K562 (cell line): ENCODE measurements around the gene EHD2. TPM values are rescaled to one million over a fixed set of nuclear protein-coding genes. Genes with fewer than 3 reads are reported as not detected.

ENCODE experiments used
- ATAC-seq: fragments of 200-7000 bp; cut with Tn5 transposase; 3 replicates; pipeline ENCODE4 v1.9.1; 2020; ENCODE audit warnings: moderate library complexity
- BruUV-seq: library from RNA; stranded (reverse); fragments of 400-500 nt; replicated peaks from 2 replicates; lab custom pipeline; 2021; lab: Mats Ljungman, UMichigan
- CTCF ChIA-PET: fragments of 300-600 bp; formaldehyde crosslinking; extraction: SDS; loops from one replicate; lab custom pipeline; 2021; ENCODE audit warnings: low intra/inter-chr PET ratio; lab: Yijun Ruan, JAX
- POLR2A ChIA-PET: fragments of 300-600, 350-650 bp; sonication (Branson Sonifier 250); formaldehyde crosslinking; extraction: SDS; loops from one replicate; lab custom pipeline; 2021; ENCODE audit warnings: antibody characterized with exemption, inconsistent platforms; lab: Yijun Ruan, JAX
- DNase-seq, 4 experiments: peaks; one replicate each; pipeline versions ENCODE4 v3.0.0 to v3.0.0-alpha.2; 2011 to 2018; ENCODE audit warnings: low spot score in 3 of 4, mixed read lengths in 3 of 4; ENCODE audit errors: extremely low read depth in 1 of 4
- FAIRE-seq: peaks from 2 replicates; lab custom pipeline; 2011; peaks lifted over from hg19 to GRCh38; lab: Jason Lieb, UNC
- H2AFZ ChIP-seq: 2 replicates; pipeline ENCODE4 v1.6.0; 2011; ENCODE audit warnings: low read depth, low read length, control low read depth, inconsistent platforms
- H3K27ac ChIP-seq: fragments of 200-600 bp; 3 replicates; pipeline ENCODE4 v1.8.0; 2011; ENCODE audit warnings: low read depth, mild to moderate bottlenecking, control low read depth, inconsistent platforms, low read length, moderate library complexity, mixed read lengths; ENCODE audit errors: extremely low read depth
- H3K27me3 ChIP-seq, 2 experiments: fragments of 300-600 bp in 1 of 2; 2 replicates in 1 of 2; 3 replicates in 1 of 2; pipeline versions ENCODE4 v1.6.0 to v1.8.0; 2011; ENCODE audit warnings: inconsistent platforms in 2 of 2, low read length in 2 of 2, mild to moderate bottlenecking in 1 of 2, mixed read lengths in 1 of 2, moderate library complexity in 1 of 2; ENCODE audit not compliant: control insufficient read depth in 2 of 2, insufficient read depth in 2 of 2
- H3K36me3 ChIP-seq: fragments of 300-600 bp; 3 replicates; pipeline ENCODE4 v1.8.0; 2011; ENCODE audit warnings: mild to moderate bottlenecking, low read length, inconsistent platforms; ENCODE audit not compliant: control insufficient read depth, insufficient read depth
- H3K4me1 ChIP-seq, 2 experiments: fragments of 200-600 bp in 1 of 2; replicated peaks in 1 of 2; 2 replicates in 1 of 2; 3 replicates in 1 of 2; pipeline versions ENCODE4 v1.5.1 to v1.8.0; 2011; ENCODE audit warnings: inconsistent platforms in 2 of 2, low read length in 2 of 2, mild to moderate bottlenecking in 1 of 2, mixed read lengths in 1 of 2, moderate library complexity in 1 of 2; ENCODE audit not compliant: control insufficient read depth in 2 of 2, insufficient read depth in 2 of 2
- H3K4me2 ChIP-seq: 2 replicates; pipeline ENCODE4 v1.6.1; 2011; ENCODE audit warnings: low read length, control low read depth, inconsistent platforms, mixed read lengths; ENCODE audit not compliant: insufficient read depth
- H3K4me3 ChIP-seq: fragments of 200-600 bp; sonication (generic), shearing (Covaris generic); 2 replicates; pipeline ENCODE4 v1.5.1; 2016; ENCODE audit warnings: control low read depth, inconsistent platforms
- H3K79me2 ChIP-seq: fragments of 200-600 bp; 3 replicates; pipeline ENCODE4 v1.8.0; 2011; ENCODE audit warnings: low read length, inconsistent platforms; ENCODE audit not compliant: control insufficient read depth, insufficient read depth
- H3K9ac ChIP-seq, 2 experiments: 2 replicates each; pipeline versions ENCODE4 v1.6.0 to v1.6.1; 2011; ENCODE audit warnings: low read depth in 2 of 2, low read length in 2 of 2, control low read depth in 1 of 2, inconsistent platforms in 1 of 2, mild to moderate bottlenecking in 1 of 2, mixed read lengths in 1 of 2; ENCODE audit not compliant: insufficient read depth in 1 of 2
- H3K9me1 ChIP-seq: one replicate; pipeline ENCODE4 v1.6.0; 2011; ENCODE audit warnings: inconsistent platforms, mild to moderate bottlenecking, low read length, moderate library complexity; ENCODE audit not compliant: control insufficient read depth, insufficient read depth
- H3K9me3 ChIP-seq: replicated peaks from 2 replicates; pipeline ENCODE4 v1.5.1; 2011; ENCODE audit warnings: low read depth, low read length, inconsistent platforms; ENCODE audit not compliant: control insufficient read depth, insufficient read depth
- H4K20me1 ChIP-seq: replicated peaks from 2 replicates; pipeline ENCODE4 v1.6.1; 2011; ENCODE audit warnings: low read length, inconsistent platforms, mixed read lengths; ENCODE audit not compliant: control insufficient read depth, insufficient read depth
- EGR1 ChIP-seq: fragments of 450-650 bp; conservative IDR thresholded peaks from 2 replicates; pipeline ENCODE4 v1.6.1; 2017; ENCODE audit warnings: mild to moderate bottlenecking
- EP400 ChIP-seq: fragments of 450-650 bp; IDR thresholded peaks from 2 replicates; pipeline ENCODE4 v1.6.1; 2017; ENCODE audit warnings: antibody characterized with exemption, mild to moderate bottlenecking, moderate library complexity
- HIVEP1 ChIP-seq: fragments of 250-450 bp; sonication (Bioruptor Pico); IDR thresholded peaks from 2 replicates; pipeline ENCODE4 v1.4.0; 2020; ENCODE audit warnings: mild to moderate bottlenecking
- KLF6 ChIP-seq: fragments of 250-450 bp; sonication (Bioruptor Pico); IDR thresholded peaks from 2 replicates; pipeline ENCODE4 v1.4.0; 2020; ENCODE audit warnings: mild to moderate bottlenecking, moderate library complexity, borderline replicate concordance
- MLX ChIP-seq, 2 experiments: fragments of 450-650 bp in 1 of 2; sonication (generic) in 1 of 2; formaldehyde crosslinking; conservative IDR thresholded peaks; 2 replicates each; pipeline versions ENCODE4 v1.4.0 to v1.8.1; 2020 to 2022; ENCODE audit warnings: mild to moderate bottlenecking in 1 of 2, missing genetic modification reagents in 1 of 2
- PHB2 ChIP-seq: fragments of 450-650 bp; IDR thresholded peaks from 2 replicates; pipeline ENCODE4 v1.6.1; 2017; ENCODE audit warnings: low read depth
- ZFP36 ChIP-seq: fragments of 150-350 bp; IDR thresholded peaks from 2 replicates; pipeline ENCODE4 v1.6.1; 2018; ENCODE audit warnings: low read length, low read depth; ENCODE audit not compliant: partially characterized antibody
- ZNF184 ChIP-seq: sonication (generic); formaldehyde crosslinking; IDR thresholded peaks from 2 replicates; pipeline ENCODE4 v1.5.0; 2020; ENCODE audit warnings: missing genetic modification reagents
- ZNF263 ChIP-seq: sonication (generic); formaldehyde crosslinking; IDR thresholded peaks from 2 replicates; pipeline ENCODE4 v1.8.0; 2022; ENCODE audit warnings: mild to moderate bottlenecking, missing genetic modification reagents, borderline replicate concordance
- WGBS: fragments of 100-300 bp; shearing (Covaris generic); methylation state at CpG from one replicate; pipeline ENCODE4 v1.1.6; 2016; ENCODE audit warnings: low coverage, mixed read lengths; ENCODE audit not compliant: insufficient coverage; ENCODE audit errors: missing lambda C conversion rate; 5-methylcytosine and 5-hydroxymethylcytosine counted together
- in situ Hi-C: fragments of 300-500 bp; cut with MboI; formaldehyde crosslinking; loops from 4 replicates; pipeline ENCODE4 v1.15.0; 2018; ENCODE audit warnings: inconsistent platforms, mixed read lengths
- intact Hi-C: fragments of 100-400 bp; cut with micrococcal nuclease; formaldehyde crosslinking; loops from 2 replicates; pipeline ENCODE4 v1.14.2; 2022
- polyA plus RNA-seq, 8 experiments: library from polyadenylated mRNA; depleted of rRNA in 4 of 8; stranded (reverse) in 5 of 8; unstranded in 3 of 8; fragments of >200 nt; fragmentation: Nextera tagmentation in 2 of 8; fragmentation: Illumina TruSeq in 1 of 8; extraction: Ambion mirVana in 2 of 8; extraction: Trizol in 1 of 8; gene quantifications; 2 replicates each; pipeline versions ENCODE4 v1.2.1 to v1.2.3, GENCODE V29; 2011 to 2014; ENCODE audit warnings: inconsistent platforms in 1 of 8, missing spikeins in 1 of 8
- total RNA-seq, 7 experiments: library from RNA; depleted of rRNA in 6 of 7; stranded (reverse); fragments of >200 nt in 6 of 7; fragmentation: Illumina TruSeq in 2 of 7; extraction: Trizol in 2 of 7; gene quantifications; 2 replicates each; pipeline versions ENCODE4 v1.2.1 to v1.2.3, GENCODE V29; 2011 to 2021; ENCODE audit warnings: low replicate concordance in 1 of 7
- TF ChIP-seq, protein P1 (sequence below): fragments of 250-450 bp; sonication (Bioruptor Pico); IDR thresholded peaks from 2 replicates; pipeline ENCODE4 v1.4.0; 2020; ENCODE audit warnings: borderline replicate concordance
- TF ChIP-seq, protein P2 (sequence below): sonication (generic); formaldehyde crosslinking; IDR thresholded peaks from 2 replicates; pipeline ENCODE4 v1.8.1; 2023; ENCODE audit warnings: mild to moderate bottlenecking, missing genetic modification reagents
- TF ChIP-seq, protein P3 (sequence below): sonication (generic); formaldehyde crosslinking; IDR thresholded peaks from 2 replicates; pipeline ENCODE4 v1.8.0; 2022; ENCODE audit warnings: mild to moderate bottlenecking, missing genetic modification reagents
- TF ChIP-seq, protein P4 (sequence below): fragments of 450-650 bp; formaldehyde crosslinking; IDR thresholded peaks from 2 replicates; pipeline ENCODE4 v1.4.0; 2020; ENCODE audit warnings: mild to moderate bottlenecking, mixed read lengths

Gene EHD2
- total and polyA plus RNA-seq, 9 of the 15 experiments (the other 6 are each of a cell fraction or from before 2014, with no cell fraction given): 1.7 to 32.2 (median 3.0) TPM

DNA sequence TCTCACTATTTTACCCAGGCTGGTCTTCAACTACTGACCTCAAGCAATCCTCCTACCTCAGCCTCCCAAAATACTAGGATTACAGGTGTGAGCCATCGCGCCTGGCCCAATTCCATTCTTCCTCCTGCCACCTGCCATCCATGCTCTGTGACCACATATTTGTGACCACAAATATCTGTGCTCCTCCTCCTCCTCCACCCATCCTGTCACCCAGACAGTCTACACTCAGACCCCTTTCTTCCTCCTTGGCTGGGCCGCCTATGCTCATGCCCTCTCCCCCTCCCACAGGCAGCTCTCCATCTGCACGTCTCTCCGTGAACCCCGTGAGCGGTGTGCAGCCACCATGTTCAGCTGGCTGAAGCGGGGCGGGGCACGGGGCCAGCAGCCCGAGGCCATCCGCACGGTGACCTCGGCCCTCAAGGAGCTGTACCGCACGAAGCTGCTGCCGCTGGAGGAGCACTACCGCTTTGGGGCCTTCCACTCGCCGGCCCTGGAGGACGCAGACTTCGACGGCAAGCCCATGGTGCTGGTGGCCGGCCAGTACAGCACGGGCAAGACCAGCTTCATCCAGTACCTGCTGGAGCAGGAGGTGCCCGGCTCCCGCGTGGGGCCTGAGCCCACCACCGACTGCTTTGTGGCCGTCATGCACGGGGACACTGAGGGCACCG is 3.2 kb downstream of the EHD2 start:
- WGBS: 65% methylated on average over 26 of the region's 32 CpGs
- ATAC-seq (no peak), FAIRE-seq (no peak), DNase-seq (no peak)
- H3K79me2 ChIP-seq: peaks cover 23% of the 10 kb centered on the region
- CTCF ChIA-PET: no interaction called here
- intact Hi-C loops: no loop called here
- peak overlapping the region in 1 of 2 experiments; percentile 55; a peak in 1 of 4 replicates for H3K9ac ChIP-seq
- in situ Hi-C loops: no loop called here
- peaks cover 20% of the 10 kb centered on the region; the same call in 2 of the 3 replicates for H3K36me3 ChIP-seq
- no TSS peak for BruUV-seq
- H3K4me2 ChIP-seq: no peak overlapping the region
- H3K27me3 ChIP-seq: no peaks in the 10 kb centered on the region
- no peak overlapping the region for H2AFZ ChIP-seq
- no peaks in the 10 kb centered on the region for H4K20me1 ChIP-seq
- H3K27ac ChIP-seq: no peak overlapping the region
- POLR2A ChIA-PET: interaction anchor here (0.6 to 1.1 kb wide), 3 partner anchors 13 to 288 kb away, joined by 3 read pairs; no protein-coding TSS in a partner anchor
- no peaks in the 10 kb centered on the region for H3K9me3 ChIP-seq
- H3K9me1 ChIP-seq: no peaks in the 10 kb centered on the region
- no peak overlapping the region for H3K4me3 ChIP-seq
- H3K4me1 ChIP-seq: peaks cover 13 to 41% of the 10 kb centered on the region in 2 experiments
- no peak for TF ChIP-seq ZNF184 (CRISPR knock-in tag)
- TF ChIP-seq PHB2: no peak
- TF ChIP-seq MLX (CRISPR knock-in tag; conservative IDR thresholded peaks at IDR 0.05): no peak
- TF ChIP-seq, protein P1, sequence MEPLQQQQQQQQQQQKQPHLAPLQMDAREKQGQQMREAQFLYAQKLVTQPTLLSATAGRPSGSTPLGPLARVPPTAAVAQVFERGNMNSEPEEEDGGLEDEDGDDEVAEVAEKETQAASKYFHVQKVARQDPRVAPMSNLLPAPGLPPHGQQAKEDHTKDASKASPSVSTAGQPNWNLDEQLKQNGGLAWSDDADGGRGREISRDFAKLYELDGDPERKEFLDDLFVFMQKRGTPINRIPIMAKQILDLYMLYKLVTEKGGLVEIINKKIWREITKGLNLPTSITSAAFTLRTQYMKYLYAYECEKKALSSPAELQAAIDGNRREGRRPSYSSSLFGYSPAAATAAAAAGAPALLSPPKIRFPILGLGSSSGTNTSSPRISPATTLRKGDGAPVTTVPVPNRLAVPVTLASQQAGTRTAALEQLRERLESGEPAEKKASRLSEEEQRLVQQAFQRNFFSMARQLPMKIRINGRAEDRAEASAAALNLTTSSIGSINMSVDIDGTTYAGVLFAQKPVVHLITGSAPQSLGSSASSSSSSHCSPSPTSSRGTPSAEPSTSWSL (CRISPR knock-in tag): no peak
- peak; percentile 62; the same call in 1 of the 2 replicates for TF ChIP-seq ZNF263 (CRISPR knock-in tag)
- no peak for TF ChIP-seq EP400
- no peak for TF ChIP-seq ZFP36
- TF ChIP-seq, protein P2, sequence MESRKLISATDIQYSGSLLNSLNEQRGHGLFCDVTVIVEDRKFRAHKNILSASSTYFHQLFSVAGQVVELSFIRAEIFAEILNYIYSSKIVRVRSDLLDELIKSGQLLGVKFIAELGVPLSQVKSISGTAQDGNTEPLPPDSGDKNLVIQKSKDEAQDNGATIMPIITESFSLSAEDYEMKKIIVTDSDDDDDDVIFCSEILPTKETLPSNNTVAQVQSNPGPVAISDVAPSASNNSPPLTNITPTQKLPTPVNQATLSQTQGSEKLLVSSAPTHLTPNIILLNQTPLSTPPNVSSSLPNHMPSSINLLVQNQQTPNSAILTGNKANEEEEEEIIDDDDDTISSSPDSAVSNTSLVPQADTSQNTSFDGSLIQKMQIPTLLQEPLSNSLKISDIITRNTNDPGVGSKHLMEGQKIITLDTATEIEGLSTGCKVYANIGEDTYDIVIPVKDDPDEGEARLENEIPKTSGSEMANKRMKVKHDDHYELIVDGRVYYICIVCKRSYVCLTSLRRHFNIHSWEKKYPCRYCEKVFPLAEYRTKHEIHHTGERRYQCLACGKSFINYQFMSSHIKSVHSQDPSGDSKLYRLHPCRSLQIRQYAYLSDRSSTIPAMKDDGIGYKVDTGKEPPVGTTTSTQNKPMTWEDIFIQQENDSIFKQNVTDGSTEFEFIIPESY: peak; percentile 100
- no peak for TF ChIP-seq KLF6 (CRISPR knock-in tag)
- TF ChIP-seq HIVEP1: no peak
- TF ChIP-seq EGR1: no peak
- TF ChIP-seq, protein P3, sequence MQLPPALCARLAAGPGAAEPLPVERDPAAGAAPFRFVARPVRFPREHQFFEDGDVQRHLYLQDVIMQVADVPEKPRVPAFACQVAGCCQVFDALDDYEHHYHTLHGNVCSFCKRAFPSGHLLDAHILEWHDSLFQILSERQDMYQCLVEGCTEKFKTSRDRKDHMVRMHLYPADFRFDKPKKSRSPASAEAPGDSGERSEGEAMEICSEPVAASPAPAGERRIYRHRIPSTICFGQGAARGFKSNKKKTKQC: no peak
- TF ChIP-seq, protein P4, sequence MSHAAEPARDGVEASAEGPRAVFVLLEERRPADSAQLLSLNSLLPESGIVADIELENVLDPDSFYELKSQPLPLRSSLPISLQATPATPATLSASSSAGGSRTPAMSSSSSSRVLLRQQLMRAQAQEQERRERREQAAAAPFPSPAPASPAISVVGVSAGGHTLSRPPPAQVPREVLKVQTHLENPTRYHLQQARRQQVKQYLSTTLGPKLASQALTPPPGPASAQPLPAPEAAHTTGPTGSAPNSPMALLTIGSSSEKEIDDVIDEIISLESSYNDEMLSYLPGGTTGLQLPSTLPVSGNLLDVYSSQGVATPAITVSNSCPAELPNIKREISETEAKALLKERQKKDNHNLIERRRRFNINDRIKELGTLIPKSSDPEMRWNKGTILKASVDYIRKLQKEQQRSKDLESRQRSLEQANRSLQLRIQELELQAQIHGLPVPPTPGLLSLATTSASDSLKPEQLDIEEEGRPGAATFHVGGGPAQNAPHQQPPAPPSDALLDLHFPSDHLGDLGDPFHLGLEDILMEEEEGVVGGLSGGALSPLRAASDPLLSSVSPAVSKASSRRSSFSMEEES (CRISPR knock-in tag): no peak
